Measurements from ENCODE around the gene GRK4.

DNA sequence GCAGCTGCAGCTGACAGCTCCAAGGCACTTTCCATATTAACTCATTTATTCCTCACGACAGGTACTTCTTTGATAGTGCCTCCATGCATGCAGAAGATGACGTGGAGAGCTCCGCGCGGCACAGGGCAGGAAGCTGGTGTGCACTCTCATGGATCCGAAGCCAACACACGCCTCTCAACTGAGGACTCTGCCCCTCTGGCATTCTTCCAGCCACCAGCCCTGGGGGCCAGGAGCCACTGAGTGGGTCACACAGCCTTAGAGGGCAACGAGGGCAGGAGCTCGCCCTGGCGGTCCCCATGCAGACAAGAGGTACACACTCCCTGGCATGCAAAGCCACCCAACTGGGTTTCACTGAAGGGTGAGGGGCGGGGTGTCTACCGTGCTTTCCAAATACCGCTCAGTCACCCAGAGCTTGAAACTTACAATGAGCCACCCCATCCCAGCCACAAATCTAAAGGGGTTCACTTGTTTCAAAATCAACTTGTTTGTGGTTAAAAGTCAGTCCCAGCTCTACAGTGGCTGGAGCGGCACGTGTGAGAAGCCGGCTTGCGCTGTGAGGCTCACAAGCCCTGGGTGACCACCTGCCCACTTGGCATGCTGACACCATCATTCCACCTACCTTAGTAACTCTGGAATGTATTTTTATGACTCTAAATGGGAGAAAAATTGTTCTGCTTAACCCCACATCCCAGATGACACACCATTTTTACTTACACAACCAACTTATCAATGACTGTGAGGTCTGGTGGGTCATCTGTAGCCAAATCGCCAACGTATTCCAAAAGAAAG is 16.4 kb upstream of the GRK4 start:
- TF ChIP-seq, protein P1, sequence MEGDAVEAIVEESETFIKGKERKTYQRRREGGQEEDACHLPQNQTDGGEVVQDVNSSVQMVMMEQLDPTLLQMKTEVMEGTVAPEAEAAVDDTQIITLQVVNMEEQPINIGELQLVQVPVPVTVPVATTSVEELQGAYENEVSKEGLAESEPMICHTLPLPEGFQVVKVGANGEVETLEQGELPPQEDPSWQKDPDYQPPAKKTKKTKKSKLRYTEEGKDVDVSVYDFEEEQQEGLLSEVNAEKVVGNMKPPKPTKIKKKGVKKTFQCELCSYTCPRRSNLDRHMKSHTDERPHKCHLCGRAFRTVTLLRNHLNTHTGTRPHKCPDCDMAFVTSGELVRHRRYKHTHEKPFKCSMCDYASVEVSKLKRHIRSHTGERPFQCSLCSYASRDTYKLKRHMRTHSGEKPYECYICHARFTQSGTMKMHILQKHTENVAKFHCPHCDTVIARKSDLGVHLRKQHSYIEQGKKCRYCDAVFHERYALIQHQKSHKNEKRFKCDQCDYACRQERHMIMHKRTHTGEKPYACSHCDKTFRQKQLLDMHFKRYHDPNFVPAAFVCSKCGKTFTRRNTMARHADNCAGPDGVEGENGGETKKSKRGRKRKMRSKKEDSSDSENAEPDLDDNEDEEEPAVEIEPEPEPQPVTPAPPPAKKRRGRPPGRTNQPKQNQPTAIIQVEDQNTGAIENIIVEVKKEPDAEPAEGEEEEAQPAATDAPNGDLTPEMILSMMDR (IDR thresholded peaks at IDR 0.05; ENCODE audit: insufficient read depth, low read length): no peak
- TF ChIP-seq POLR2AphosphoS5 (IDR thresholded peaks at IDR 0.05; ENCODE audit: low read depth): 0 out of 2 replicates have a peak, but pooled peaks have one; percentile 14
- TF ChIP-seq, protein P2, sequence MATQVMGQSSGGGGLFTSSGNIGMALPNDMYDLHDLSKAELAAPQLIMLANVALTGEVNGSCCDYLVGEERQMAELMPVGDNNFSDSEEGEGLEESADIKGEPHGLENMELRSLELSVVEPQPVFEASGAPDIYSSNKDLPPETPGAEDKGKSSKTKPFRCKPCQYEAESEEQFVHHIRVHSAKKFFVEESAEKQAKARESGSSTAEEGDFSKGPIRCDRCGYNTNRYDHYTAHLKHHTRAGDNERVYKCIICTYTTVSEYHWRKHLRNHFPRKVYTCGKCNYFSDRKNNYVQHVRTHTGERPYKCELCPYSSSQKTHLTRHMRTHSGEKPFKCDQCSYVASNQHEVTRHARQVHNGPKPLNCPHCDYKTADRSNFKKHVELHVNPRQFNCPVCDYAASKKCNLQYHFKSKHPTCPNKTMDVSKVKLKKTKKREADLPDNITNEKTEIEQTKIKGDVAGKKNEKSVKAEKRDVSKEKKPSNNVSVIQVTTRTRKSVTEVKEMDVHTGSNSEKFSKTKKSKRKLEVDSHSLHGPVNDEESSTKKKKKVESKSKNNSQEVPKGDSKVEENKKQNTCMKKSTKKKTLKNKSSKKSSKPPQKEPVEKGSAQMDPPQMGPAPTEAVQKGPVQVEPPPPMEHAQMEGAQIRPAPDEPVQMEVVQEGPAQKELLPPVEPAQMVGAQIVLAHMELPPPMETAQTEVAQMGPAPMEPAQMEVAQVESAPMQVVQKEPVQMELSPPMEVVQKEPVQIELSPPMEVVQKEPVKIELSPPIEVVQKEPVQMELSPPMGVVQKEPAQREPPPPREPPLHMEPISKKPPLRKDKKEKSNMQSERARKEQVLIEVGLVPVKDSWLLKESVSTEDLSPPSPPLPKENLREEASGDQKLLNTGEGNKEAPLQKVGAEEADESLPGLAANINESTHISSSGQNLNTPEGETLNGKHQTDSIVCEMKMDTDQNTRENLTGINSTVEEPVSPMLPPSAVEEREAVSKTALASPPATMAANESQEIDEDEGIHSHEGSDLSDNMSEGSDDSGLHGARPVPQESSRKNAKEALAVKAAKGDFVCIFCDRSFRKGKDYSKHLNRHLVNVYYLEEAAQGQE (IDR thresholded peaks at IDR 0.05; ENCODE audit: insufficient replicate concordance, low read depth): no peak

All from HL-60 (cell line).